Gastroesophageal sphincter (tissue), 3 donors: ENCODE measurements around the gene DYNC1LI1.

ENCODE experiments used
- POLR2A ChIP-seq, 2 donors: fragments of 450-650 bp; IDR thresholded peaks; one replicate each; pipeline ENCODE4 v1.6.1; 2017; ENCODE audit warnings: antibody characterized with exemption in 2 of 2, mild to moderate bottlenecking in 2 of 2, moderate library complexity in 1 of 2
- TF ChIP-seq, protein P1 (sequence below), 4 experiments: fragments of 200-600 bp in 2 of 4; fragments of 450-650 bp in 2 of 4; sonication (generic) in 1 of 4; IDR thresholded peaks; one replicate each; pipeline ENCODE4 v1.5.1; 2017 to 2019; ENCODE audit warnings: antibody characterized with exemption in 4 of 4, mild to moderate bottlenecking in 2 of 4, moderate library complexity in 2 of 4

DNA sequence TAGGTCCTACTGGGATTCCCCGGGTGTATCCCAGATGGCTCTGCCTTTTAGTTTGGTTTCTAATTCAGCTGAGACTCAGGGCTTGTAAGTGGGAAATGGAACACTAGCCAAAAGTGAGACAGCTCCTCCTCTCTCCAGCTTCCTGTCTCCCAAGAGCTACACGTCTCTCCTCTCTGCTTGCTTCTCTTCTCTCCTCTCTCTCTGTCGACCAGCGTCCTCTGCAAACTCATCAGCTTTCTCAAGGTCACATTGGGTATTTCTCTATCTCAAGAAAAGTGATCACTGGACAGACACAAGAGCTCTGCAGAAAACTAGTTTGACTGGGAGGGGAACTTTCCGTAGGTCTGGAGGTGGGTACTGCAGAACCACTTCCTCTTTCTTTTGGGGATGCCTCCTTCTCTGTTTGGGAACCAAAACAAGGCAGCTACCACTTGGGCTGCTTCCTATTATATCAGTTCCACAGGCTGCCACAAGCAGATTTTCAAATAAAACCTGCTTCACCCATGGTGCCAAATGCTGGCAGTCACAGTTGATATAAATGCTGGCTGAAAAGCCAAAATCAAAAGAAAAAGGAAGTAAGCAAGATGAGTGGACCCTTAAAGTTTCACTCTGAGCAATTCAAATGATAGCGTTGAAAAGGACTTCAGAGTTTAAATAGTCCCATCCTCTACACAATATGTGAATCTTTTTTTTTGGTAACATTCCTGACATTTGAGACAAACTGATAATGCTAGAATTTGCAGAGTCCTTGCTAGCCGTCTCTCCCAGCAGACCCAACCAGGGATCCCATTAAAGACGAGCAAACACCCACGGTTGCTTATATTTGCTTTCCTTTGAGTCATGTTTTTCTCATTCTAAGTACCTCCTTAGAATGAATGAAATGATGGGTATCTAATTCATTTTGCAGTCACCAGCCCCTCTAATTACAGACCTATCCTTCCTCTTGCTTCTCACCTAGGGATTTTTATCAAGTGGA, 7.2 kb upstream of the DYNC1LI1 start:
- TF ChIP-seq, protein P1, sequence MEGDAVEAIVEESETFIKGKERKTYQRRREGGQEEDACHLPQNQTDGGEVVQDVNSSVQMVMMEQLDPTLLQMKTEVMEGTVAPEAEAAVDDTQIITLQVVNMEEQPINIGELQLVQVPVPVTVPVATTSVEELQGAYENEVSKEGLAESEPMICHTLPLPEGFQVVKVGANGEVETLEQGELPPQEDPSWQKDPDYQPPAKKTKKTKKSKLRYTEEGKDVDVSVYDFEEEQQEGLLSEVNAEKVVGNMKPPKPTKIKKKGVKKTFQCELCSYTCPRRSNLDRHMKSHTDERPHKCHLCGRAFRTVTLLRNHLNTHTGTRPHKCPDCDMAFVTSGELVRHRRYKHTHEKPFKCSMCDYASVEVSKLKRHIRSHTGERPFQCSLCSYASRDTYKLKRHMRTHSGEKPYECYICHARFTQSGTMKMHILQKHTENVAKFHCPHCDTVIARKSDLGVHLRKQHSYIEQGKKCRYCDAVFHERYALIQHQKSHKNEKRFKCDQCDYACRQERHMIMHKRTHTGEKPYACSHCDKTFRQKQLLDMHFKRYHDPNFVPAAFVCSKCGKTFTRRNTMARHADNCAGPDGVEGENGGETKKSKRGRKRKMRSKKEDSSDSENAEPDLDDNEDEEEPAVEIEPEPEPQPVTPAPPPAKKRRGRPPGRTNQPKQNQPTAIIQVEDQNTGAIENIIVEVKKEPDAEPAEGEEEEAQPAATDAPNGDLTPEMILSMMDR (IDR thresholded peaks at IDR 0.05) = no peak
- TF ChIP-seq POLR2A (IDR thresholded peaks at IDR 0.05) = no peak
